ENCODE data around the gene GRK2.

The GRK2 gene

DNA sequence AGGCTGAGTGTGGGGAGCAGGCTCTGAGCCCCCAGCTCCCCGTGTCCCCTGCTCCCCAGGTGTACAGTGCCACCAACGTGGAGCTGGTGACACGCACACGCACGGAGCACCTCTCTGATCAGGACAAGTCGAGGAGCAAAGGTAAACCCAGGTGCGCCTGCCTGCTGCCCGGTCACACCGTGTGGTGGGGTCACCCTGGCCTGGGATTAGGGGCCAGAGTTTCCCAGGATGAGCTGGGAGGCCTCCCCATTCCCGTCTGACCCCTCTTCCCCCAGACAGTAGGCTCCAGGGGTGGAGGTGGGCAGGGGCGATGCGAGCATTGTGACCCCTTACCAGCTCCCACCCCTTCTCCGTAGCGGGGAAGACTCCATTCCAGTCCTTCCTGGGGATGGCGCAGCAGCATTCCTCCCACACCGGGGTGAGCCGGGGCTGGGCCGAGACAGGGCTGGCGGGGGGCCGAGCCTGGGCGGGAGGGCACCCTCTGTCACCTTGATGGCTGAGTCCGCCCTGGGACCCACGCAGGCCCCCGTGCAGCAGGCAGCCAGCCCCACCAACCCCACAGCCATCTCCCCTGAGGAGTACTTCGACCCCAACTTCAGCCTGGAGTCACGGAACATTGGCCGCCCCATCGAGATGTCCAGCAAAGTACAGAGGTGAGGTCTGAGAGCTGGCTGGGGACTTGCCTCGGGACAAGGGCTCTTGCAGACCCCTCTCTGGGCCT, 33.4 kb downstream of the GRK2 start:
- no peak for DNase-seq (ENCODE audit: low read depth)

DNA sequence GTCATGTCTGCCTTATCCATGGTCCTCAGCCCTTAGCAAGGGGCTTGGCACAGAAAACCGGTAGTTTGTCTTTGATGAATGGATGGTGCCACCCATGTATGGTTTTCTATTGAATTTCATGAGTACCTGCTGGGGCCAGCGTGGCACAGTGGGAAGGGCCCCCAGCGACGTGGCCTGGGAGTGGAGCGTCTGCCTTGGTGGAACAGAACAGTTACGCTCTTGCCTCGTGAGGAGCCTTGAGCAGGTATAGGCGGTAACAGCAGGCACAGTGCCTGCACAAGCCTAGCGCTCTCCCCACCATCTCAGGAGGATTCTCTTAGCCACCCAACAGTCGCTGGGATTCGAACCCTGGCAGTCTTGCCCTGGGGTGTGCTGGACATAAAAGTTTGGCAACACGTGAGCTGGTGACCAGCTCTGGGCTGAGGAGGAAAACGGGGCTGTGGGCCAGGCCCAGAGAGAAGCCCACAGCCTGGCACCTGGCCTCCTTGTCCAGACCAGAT, 34.0 kb downstream of the GRK2 start:
- DNase-seq (ENCODE audit: low read depth): no peak

DNA sequence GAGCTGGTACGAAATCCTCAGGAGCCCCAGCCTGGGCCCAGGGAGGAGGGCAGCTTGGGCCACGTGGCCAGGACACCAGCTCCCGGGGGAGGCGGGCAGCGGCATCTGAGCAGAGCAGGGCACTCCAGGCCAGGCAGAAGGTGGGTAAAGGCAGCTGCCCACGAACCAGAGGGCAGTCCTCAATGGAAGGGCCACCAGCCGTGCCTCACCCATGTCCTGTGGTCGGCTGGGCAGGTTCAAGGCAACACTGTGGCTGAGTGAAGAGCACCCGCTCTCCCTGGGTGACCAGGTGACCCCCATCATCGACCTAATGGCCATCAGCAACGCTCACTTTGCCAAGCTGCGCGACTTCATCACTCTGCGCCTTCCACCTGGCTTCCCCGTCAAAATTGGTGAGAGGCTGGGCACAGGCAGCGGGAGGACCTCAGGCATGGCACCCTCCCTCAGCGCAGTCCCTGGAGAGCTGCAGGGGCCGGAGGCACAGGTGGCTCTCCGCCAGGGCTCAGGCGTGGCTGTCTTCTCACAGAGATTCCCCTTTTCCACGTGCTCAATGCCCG, 34.6 kb downstream of the GRK2 start:
- DNase-seq (ENCODE audit: low read depth): no peak

DNA sequence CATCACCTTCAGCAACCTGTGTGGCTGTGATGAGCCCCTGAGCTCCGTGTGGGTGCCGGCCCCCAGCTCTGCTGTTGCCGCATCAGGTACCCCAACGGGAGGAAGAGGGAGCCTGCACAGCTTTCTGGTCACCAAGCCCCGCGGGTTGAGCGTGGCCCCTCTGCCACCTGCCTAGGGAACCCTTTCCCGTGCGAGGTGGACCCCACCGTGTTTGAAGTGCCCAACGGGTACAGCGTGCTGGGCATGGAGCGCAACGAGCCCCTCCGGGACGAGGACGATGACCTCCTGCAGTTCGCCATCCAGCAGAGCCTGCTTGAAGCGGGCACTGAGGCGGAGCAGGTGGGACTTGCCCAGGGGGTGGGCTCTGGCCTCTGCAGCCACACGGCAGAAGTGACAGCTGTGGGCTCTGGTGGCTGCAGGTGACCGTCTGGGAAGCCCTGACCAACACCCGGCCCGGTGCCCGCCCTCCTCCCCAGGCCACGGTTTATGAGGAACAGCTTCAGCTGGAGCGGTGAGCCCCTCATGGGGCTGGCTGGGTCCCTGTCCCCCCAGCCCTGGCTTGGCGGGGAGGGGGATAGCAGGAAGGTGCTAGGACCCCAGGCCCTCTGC, 35.1 kb downstream of the GRK2 start:
- no peak for DNase-seq (ENCODE audit: low read depth)

DNA sequence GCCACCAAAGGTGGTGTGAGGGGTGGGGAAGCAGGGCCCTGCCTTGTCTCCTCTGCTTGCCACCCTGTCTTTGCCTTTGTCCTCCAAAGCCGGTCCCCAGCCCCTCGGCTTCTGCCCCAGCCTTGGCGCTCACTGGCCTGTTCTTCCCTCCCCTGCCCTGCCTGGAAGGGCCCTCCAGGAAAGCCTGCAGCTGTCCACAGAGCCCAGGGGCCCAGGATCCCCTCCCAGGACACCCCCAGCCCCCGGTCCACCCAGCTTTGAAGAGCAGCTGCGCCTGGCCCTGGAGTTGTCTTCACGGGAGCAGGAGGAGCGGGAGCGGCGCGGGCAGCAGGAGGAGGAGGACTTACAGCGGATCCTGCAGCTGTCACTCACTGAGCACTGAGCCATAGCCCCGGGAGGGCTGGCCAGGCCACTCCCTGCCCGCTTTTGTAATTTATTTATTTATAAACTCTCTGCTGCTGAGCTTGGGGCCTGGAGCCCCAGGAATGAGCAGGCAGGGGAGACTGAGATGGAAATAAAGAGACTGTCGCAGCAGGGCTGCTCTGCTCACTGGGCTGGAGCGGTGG, 35.8 kb downstream of the GRK2 start:
- no peak for DNase-seq (ENCODE audit: low read depth)

DNA sequence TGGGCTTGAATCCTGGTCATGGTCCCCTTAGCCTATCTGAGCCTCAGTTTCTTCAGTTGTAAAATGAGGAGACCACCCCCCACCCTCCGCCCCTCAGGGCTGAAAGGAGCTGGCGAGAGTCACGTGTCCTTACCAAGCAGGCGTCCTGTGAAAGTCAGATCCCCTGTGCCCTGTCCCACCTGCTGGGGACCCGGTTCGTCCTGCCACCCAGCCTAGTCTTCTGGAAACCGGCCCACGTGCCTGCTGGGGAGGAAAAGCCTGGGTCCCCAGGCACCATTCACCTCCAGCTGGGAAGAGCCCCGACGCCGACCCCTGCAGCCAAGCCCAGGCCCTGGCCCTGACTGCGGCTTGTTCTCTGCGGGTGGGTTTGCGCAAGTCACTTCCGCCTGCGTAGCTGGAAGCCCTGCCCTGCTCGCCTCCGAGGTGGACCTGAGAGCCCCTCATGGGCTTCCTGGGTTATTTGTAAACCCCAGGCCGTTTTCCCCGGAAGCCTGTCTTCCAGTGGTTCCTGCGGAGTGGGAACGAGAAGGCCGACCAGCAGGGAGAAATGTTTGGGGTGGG, 36.4 kb downstream of the GRK2 start:
- no peak for DNase-seq (ENCODE audit: low read depth)

DNA sequence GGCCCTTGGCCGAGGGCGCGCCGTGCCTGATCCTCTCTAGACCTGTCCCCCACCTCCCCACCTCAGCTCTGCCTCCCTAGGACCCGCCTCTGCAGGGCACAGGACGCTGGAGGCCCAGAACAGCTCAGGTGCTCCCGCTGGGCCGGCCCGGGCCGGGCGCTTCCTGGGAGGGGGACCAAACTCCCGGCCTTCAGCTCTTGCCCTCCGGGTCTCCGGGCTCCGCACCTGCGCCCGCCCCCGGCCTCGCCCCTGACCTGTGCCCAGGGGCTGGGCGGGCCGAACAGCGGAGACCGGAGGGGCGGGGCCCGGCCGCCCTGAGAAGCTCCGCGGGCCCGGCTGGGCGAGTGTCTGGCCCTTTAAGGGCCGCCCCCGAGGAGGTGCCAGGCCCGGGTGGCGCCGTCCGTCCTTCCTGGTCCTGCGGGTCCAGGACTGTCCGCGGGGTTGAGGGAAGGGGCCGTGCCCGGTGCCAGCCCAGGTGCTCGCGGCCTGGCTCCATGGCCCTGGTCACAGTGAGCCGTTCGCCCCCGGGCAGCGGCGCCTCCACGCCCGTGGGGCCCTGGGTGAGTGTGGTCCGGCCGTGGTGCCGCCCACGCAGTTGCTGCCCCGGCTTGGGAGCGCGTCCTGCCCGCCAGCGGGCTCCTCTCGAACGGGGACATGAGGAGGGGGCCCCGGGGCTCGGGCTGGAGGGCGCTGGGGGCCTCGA, 37.0 kb downstream of the GRK2 start, which contains the start of gene SSH3:
TSS of gene SSH3 (plus strand) at position 399 of the 703 bp plus-strand sequence. CDS start at position 495, 96 bp downstream.
- DNase-seq (ENCODE audit: low read depth): peak; percentile 46

DNA sequence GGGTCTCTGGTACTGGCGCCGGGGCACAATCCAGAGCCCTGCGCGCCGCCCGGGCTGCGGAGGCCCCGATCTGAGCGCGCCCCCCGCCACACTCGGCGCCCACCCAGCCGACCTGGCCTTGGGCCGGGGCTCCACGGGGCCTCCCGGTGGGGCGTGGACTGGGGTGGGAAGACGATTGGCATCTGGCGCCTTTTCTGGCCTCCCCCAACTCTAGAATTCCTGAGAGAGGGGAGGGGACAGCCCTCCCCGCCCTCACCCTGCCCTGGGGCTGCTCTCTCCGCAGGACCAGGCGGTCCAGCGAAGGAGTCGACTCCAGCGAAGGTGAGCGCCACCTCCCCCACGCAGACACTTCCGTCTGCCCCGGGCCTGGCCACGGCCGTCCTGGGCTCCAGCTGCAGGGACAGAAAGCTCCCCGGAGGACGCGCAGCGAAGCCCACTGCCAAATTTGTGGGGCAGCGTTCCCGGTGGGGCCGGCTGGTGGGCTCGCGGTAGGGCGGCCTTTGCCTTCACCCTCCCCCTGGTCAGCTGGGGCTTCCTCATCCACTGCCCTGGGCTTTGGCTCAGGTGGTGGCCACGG, 37.6 kb downstream of the GRK2 start:
- peak; percentile 27 for DNase-seq (ENCODE audit: low read depth)

DNA sequence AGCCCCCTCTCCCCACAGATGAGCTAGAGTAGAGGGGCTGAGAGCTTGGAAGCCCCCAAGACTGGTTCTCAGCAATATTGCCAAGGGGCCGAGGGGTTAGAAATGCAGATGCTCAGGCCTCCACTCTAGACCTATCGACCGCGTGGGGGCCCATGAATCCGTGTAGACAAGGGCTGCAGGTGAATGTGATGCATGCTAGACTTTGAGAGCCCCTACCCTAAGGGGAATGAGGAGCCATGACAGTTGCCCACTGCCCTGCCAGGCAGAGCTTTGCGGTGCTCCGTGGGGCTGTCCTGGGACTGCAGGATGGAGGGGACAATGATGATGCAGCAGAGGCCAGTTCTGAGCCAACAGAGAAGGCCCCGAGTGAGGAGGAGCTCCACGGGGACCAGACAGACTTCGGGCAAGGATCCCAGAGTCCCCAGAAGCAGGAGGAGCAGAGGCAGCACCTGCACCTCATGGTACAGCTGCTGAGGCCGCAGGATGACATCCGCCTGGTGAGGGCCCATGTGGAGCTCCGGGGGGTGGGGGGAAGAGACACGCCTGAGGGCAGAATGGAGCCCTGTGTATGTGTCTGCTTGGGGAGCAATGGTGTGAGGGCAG, 38.3 kb downstream of the GRK2 start:
- DNase-seq (ENCODE audit: low read depth): no peak

DNA sequence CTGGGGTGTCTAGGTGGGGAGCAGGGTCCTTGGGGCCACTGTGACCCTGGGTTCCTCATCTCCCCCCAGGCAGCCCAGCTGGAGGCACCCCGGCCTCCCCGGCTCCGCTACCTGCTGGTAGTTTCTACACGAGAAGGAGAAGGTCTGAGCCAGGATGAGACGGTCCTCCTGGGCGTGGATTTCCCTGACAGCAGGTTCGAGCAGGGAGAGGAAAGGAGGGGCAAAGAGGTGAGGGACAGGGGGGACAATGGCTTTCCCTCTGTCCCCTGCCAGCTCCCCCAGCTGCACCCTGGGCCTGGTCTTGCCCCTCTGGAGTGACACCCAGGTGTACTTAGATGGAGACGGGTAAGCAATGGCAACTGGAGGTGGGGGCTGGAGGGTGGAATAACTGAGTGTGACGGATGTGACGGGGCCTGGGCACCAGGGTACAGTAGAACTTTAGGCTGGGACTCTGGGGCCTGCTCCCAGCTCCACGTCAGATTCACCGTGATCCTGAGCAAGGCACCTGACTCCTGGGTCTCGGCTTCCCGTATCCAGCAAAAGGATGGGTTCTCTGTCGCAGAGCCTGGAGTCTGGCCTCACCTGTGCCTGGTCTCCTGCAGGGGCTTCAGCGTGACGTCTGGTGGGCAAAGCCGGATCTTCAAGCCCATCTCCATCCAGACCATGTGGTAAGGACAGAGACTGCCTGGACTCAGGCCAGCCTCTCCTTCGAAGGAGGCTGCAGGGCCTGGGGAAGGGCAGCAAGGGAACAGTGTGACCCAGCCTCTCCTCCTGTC, 40.7 kb downstream of the GRK2 start:
- no peak for DNase-seq (ENCODE audit: low read depth)

DNA sequence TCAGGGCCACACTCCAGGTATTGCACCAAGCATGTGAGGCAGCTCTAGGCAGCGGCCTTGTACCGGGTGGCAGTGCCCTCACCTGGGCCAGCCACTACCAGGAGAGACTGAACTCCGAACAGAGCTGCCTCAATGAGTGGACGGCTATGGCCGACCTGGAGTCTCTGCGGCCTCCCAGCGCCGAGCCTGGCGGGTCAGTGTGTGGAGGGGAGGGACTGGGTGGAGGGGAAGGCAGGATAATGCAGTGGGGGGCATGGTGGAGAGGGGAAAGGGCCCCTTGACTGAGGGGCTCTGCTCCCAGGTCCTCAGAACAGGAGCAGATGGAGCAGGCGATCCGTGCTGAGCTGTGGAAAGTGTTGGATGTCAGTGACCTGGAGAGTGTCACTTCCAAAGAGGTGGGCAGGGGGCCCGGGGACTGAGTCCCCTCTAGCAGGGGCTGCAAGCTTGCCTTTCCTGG, 41.3 kb downstream of the GRK2 start:
- DNase-seq (ENCODE audit: low read depth): no peak

DNA sequence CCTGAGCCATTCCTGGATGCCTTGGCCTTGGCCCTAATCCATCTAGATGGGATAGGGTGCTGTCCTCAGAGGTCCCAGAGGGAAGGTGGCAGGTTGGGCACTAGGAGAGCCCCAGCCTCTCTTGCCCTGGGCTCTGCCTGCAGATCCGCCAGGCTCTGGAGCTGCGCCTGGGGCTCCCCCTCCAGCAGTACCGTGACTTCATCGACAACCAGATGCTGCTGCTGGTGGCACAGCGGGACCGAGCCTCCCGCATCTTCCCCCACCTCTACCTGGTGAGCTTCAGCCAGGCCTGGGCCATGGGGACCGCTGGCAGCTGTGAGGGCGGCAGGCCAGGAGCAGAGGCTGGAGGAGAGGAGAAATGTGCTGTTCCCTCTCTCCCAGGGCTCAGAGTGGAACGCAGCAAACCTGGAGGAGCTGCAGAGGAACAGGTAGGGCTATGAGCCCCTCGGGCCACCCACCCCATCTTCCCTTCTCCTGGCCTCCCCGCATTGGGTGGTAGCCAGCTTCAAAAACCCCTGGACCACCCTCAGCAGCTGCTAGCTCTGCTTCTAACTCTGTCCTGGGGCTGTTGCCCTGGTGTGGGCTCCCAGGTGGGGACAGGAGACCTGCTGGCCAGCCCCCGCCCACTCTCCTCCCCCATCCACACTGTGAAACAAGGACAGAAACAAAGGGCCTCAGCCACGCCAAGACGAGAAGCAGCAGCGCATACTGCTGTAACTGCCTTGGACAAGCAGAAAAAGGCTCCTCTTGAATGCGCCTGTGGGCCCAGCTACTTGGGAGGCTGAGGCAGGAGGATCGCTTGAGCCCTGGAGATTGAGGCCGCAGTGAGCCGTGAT, 42.0 kb downstream of the GRK2 start:
- DNase-seq (ENCODE audit: low read depth): no peak

DNA sequence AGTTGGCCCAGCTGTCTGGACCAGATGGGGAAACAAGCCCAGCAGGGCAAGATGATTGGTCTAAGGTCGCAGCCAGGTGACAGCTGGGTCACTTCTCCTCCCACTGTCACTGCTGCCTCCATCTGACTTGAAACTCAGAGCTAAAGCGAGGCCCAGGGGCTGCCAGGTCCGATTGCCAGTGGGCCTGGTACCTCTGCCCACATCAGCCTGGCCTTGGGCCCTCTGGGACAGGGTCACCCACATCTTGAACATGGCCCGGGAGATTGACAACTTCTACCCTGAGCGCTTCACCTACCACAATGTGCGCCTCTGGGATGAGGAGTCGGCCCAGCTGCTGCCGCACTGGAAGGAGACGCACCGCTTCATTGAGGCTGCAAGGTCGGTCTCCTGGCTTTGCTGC, 42.9 kb downstream of the GRK2 start:
- DNase-seq (ENCODE audit: low read depth): no peak

DNA sequence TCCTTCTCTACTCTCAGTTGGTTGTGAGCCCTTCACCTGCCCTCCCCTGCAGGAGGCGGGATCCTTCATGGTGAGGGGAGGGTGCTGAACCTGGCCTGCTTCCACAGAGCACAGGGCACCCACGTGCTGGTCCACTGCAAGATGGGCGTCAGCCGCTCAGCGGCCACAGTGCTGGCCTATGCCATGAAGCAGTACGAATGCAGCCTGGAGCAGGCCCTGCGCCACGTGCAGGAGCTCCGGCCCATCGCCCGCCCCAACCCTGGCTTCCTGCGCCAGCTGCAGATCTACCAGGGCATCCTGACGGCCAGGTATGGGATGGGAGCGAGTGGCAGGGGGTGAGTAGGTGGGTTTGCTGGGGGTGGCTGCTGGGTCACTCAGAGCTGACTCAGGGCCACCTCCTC, 43.4 kb downstream of the GRK2 start:
- no peak for DNase-seq (ENCODE audit: low read depth)

DNA sequence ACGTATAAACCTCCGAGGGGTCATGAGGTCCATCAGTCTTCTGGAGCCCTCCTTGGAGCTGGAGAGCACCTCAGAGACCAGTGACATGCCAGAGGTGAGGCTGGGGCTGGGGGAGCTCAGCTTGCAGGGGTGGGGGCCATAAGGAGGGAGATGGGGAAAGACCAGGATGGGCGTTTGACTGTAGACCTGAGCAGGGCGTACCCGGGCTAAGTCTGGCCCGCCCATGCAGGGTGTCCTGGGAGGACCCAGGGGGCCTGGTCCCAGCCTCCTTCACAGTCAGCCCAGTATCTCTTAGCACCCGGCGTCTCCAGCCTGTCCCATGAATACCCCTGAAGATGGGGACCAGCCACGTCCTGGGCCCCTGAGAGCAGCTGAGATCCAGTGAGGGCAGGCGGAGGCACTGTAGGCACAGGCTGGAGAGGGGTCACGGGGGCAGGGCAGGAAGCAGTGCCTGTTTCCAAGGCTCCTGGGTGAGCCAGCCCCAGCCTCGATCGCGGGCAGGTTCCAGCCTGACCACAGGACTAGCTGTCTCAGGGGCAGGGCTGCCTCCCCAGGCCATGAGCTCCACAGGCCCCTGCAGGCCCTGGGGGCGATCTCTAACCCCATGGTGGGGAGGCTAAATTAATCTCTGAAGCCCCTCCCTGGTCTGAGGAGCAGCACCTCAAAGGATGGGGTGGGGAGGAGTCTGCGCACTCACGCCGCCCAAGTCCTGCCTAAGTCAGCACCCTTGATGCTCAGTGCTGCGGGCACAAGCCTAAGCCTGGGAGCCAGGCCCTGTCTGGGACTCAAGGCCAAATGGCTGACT, 44.2 kb downstream of the GRK2 start:
- no peak for DNase-seq (ENCODE audit: low read depth)

DNA sequence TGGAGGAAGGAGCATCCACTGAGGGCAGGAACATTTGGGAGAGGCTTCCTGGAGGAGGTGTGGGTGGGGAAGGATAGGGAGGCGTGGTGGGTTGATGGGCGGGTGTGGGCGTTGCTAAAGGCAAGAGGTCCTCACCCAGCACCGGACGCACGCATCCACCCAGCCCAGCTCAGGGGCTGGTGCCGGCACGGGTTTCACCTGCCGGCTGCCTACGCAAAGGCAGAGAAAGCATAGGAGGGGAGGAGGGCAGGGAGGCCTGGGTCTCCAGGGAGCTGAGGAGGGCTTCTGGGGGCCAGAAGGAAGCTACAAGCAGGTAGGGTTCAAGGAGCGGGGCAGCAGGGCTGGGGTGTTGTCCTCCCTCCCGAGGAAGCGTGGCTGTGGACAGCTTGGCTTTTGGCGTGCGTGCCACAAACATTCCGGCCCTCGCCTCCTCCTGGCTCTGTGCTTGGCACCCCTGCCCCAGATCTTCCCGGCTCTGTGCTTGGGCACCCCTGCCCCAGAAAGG, 44.8 kb downstream of the GRK2 start:
- no peak for DNase-seq (ENCODE audit: low read depth)

DNA sequence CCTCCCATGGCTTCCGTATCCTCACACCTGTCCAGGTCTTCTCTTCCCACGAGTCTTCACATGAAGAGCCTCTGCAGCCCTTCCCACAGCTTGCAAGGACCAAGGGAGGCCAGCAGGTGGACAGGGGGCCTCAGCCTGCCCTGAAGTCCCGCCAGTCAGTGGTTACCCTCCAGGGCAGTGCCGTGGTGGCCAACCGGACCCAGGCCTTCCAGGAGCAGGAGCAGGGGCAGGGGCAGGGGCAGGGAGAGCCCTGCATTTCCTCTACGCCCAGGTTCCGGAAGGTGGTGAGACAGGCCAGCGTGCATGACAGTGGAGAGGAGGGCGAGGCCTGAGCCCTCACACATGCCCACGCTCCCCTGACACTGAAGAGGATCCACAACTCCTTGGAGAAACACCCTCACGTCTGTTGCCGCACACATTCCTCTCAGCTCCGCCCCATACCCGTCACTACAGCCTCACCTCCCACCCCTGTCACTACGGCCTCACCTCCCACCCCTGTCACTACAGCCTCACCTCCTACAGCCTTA, 45.3 kb downstream of the GRK2 start:
- DNase-seq (ENCODE audit: low read depth): no peak
